Measurements from ENCODE around the gene CCDC154. TPM values are rescaled to one million over a fixed set of nuclear protein-coding genes. Genes with fewer than 3 reads are reported as not detected.

CCDC154 gene
- total and polyA plus RNA-seq, 2 experiments from 2014 or later: 0.31 TPM; not detected in 1

DNA sequence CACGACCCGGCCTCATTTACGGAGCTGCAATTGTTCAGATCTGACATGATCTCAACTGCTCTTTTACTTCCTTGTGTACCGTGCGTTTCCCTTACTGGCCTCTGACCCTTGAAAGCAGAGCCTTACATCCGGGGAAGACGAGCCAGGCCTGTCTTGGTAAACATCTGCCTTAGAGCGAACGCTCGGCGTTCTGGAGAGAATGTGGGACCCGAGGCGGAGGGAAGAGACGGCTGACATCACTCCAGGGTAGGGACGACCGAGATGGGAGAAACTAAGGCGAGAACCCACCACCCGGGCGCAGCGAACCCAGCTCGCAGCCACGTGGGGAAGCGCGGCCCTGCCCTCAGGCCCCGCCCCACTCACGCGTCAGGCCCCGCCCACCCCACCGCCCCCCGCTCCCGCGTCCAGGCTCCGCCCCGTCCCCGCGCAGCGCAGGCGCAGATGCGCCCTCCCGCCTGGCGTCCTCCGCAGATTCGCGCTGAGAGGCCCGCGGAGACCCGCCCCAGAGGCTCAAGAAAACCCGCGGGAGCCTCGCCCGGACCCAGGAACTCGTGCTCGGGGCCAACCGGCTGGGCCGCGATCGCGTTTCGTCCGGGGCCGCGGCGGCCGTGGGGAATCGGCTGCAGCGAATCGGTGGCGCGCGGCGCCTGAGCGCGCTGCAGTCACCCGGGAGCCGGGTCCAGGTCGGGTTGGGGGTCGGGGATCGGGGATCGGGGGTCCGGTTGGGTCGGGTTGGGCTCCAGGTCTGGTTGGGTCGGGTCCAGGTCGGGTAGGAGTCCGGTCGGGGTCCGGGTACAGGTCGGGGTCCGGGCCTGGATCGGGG, 48.8 kb upstream of the CCDC154 start, which contains the start of gene TELO2:
TELO2 (plus strand) TSS at position 438 of the 823 bp plus-strand sequence. CDS start 922 bp downstream, outside the sequence.
- 0 out of 2 replicates have a peak, but pooled peaks cover 4% of the 10 kb centered on the region for H3K4me1 ChIP-seq (ENCODE audit: insufficient read depth)
- no peaks in the 10 kb centered on the region for H3K9me2 ChIP-seq (ENCODE audit: insufficient read depth)
- peaks cover 3% of the 10 kb centered on the region; the same call in 1 of the 2 replicates for H3K79me2 ChIP-seq (replicated peaks; ENCODE audit: insufficient read depth)
- Mint-ChIP-seq H3K36me3 (ENCODE audit: low read depth) (peaks cover 23% of the 10 kb centered on the region), H3K4me3 (peak within 1 kb of the TSS; percentile 90), H3K9me3 (no peaks in the 10 kb centered on the region), H3K27me3 (ENCODE audit: insufficient read depth, low read depth, poor library complexity) (peaks cover 8% of the 10 kb centered on the region), H3K27ac (peak within 1 kb of the TSS; percentile 98), H3K4me1 (peaks cover 6% of the 10 kb centered on the region; the same call in 2 of the 3 replicates)
- peak within 1 kb of the TSS; percentile 88 for H3K4me2 ChIP-seq
- DNase-seq (ENCODE audit: low spot score): peak; percentile 82
- TF ChIP-seq NANOG (IDR thresholded peaks at IDR 0.05; ENCODE audit: borderline replicate concordance): no peak
- TF ChIP-seq STAT1 (IDR thresholded peaks at IDR 0.05; ENCODE audit: unreplicated experiment): no peak
- TF ChIP-seq, protein P1, sequence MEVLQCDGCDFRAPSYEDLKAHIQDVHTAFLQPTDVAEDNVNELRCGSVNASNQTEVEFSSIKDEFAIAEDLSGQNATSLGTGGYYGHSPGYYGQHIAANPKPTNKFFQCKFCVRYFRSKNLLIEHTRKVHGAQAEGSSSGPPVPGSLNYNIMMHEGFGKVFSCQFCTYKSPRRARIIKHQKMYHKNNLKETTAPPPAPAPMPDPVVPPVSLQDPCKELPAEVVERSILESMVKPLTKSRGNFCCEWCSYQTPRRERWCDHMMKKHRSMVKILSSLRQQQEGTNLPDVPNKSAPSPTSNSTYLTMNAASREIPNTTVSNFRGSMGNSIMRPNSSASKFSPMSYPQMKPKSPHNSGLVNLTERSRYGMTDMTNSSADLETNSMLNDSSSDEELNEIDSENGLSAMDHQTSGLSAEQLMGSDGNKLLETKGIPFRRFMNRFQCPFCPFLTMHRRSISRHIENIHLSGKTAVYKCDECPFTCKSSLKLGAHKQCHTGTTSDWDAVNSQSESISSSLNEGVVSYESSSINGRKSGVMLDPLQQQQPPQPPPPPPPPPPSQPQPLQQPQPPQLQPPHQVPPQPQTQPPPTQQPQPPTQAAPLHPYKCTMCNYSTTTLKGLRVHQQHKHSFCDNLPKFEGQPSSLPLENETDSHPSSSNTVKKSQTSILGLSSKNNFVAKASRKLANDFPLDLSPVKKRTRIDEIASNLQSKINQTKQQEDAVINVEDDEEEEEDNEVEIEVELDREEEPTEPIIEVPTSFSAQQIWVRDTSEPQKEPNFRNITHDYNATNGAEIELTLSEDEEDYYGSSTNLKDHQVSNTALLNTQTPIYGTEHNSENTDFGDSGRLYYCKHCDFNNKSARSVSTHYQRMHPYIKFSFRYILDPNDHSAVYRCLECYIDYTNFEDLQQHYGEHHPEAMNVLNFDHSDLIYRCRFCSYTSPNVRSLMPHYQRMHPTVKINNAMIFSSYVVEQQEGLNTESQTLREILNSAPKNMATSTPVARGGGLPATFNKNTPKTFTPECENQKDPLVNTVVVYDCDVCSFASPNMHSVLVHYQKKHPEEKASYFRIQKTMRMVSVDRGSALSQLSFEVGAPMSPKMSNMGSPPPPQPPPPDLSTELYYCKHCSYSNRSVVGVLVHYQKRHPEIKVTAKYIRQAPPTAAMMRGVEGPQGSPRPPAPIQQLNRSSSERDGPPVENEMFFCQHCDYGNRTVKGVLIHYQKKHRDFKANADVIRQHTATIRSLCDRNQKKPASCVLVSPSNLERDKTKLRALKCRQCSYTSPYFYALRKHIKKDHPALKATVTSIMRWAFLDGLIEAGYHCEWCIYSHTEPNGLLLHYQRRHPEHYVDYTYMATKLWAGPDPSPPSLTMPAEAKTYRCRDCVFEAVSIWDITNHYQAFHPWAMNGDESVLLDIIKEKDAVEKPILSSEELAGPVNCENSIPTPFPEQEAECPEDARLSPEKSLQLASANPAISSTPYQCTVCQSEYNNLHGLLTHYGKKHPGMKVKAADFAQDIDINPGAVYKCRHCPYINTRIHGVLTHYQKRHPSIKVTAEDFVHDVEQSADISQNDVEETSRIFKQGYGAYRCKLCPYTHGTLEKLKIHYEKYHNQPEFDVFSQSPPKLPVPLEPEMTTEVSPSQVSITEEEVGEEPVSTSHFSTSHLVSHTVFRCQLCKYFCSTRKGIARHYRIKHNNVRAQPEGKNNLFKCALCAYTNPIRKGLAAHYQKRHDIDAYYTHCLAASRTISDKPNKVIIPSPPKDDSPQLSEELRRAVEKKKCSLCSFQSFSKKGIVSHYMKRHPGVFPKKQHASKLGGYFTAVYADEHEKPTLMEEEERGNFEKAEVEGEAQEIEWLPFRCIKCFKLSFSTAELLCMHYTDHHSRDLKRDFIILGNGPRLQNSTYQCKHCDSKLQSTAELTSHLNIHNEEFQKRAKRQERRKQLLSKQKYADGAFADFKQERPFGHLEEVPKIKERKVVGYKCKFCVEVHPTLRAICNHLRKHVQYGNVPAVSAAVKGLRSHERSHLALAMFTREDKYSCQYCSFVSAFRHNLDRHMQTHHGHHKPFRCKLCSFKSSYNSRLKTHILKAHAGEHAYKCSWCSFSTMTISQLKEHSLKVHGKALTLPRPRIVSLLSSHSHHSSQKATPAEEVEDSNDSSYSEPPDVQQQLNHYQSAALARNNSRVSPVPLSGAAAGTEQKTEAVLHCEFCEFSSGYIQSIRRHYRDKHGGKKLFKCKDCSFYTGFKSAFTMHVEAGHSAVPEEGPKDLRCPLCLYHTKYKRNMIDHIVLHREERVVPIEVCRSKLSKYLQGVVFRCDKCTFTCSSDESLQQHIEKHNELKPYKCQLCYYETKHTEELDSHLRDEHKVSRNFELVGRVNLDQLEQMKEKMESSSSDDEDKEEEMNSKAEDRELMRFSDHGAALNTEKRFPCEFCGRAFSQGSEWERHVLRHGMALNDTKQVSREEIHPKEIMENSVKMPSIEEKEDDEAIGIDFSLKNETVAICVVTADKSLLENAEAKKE (CRISPR knock-in tag; IDR thresholded peaks at IDR 0.05): no peak
- no peak for TF ChIP-seq EZH2phosphoT487 (IDR thresholded peaks at IDR 0.05; ENCODE audit: unreplicated experiment)
- TF ChIP-seq ZNF114 (CRISPR knock-in tag; IDR thresholded peaks at IDR 0.05): no peak
- TF ChIP-seq EZH2 (IDR thresholded peaks at IDR 0.05; ENCODE audit: low read depth, unreplicated experiment): no peak
- no peak for TF ChIP-seq ZNF331 (CRISPR knock-in tag; IDR thresholded peaks at IDR 0.05; ENCODE audit: low read depth)
- TF ChIP-seq, protein P2, sequence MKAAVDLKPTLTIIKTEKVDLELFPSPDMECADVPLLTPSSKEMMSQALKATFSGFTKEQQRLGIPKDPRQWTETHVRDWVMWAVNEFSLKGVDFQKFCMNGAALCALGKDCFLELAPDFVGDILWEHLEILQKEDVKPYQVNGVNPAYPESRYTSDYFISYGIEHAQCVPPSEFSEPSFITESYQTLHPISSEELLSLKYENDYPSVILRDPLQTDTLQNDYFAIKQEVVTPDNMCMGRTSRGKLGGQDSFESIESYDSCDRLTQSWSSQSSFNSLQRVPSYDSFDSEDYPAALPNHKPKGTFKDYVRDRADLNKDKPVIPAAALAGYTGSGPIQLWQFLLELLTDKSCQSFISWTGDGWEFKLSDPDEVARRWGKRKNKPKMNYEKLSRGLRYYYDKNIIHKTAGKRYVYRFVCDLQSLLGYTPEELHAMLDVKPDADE (IDR thresholded peaks at IDR 0.05): no peak
- TF ChIP-seq CREB1 (CRISPR knock-in tag; IDR thresholded peaks at IDR 0.05; ENCODE audit: low read depth): peak; percentile 10; the same call in 1 of the 2 replicates
- TF ChIP-seq, protein P3, sequence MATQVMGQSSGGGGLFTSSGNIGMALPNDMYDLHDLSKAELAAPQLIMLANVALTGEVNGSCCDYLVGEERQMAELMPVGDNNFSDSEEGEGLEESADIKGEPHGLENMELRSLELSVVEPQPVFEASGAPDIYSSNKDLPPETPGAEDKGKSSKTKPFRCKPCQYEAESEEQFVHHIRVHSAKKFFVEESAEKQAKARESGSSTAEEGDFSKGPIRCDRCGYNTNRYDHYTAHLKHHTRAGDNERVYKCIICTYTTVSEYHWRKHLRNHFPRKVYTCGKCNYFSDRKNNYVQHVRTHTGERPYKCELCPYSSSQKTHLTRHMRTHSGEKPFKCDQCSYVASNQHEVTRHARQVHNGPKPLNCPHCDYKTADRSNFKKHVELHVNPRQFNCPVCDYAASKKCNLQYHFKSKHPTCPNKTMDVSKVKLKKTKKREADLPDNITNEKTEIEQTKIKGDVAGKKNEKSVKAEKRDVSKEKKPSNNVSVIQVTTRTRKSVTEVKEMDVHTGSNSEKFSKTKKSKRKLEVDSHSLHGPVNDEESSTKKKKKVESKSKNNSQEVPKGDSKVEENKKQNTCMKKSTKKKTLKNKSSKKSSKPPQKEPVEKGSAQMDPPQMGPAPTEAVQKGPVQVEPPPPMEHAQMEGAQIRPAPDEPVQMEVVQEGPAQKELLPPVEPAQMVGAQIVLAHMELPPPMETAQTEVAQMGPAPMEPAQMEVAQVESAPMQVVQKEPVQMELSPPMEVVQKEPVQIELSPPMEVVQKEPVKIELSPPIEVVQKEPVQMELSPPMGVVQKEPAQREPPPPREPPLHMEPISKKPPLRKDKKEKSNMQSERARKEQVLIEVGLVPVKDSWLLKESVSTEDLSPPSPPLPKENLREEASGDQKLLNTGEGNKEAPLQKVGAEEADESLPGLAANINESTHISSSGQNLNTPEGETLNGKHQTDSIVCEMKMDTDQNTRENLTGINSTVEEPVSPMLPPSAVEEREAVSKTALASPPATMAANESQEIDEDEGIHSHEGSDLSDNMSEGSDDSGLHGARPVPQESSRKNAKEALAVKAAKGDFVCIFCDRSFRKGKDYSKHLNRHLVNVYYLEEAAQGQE (IDR thresholded peaks at IDR 0.05; ENCODE audit: unreplicated experiment): no peak
- peak; percentile 72 for TF ChIP-seq POLR2AphosphoS5 (IDR thresholded peaks at IDR 0.05; ENCODE audit: low read depth)
- H3F3A ChIP-seq (replicated peaks; ENCODE audit: low read depth): 0 out of 2 replicates have a peak, but pooled peaks cover 6% of the 10 kb centered on the region
- H3K36me3 ChIP-seq (ENCODE audit: insufficient read depth): no peaks in the 10 kb centered on the region
- H4K20me1 ChIP-seq (replicated peaks; ENCODE audit: insufficient read depth): no peaks in the 10 kb centered on the region
- H3K4me3 ChIP-seq: peak within 1 kb of the TSS; percentile 85
- no peaks in the 10 kb centered on the region for H3K27me3 ChIP-seq (ENCODE audit: insufficient read depth)
- peak; percentile 67 for ATAC-seq
- H2AFZ ChIP-seq: peak within 1 kb of the TSS; percentile 99
- peak within 1 kb of the TSS; percentile 92 for H3K27ac ChIP-seq (ENCODE audit: low read depth)

All from GM23338 (cell line).